Brain pericyte (primary cell): ENCODE measurements around the gene EIF4G3.
"Not testable (repeated sequence)": the region's sequence is repeated elsewhere in the genome, so short reads cannot be mapped to it uniquely, and the experiment has no call there.

Experiments
- DNase-seq: peaks from one replicate; pipeline ENCODE4 v3.0.0-alpha.2; 2012; ENCODE audit warnings: low read depth, low spot score

Gene EIF4G3, protein sequence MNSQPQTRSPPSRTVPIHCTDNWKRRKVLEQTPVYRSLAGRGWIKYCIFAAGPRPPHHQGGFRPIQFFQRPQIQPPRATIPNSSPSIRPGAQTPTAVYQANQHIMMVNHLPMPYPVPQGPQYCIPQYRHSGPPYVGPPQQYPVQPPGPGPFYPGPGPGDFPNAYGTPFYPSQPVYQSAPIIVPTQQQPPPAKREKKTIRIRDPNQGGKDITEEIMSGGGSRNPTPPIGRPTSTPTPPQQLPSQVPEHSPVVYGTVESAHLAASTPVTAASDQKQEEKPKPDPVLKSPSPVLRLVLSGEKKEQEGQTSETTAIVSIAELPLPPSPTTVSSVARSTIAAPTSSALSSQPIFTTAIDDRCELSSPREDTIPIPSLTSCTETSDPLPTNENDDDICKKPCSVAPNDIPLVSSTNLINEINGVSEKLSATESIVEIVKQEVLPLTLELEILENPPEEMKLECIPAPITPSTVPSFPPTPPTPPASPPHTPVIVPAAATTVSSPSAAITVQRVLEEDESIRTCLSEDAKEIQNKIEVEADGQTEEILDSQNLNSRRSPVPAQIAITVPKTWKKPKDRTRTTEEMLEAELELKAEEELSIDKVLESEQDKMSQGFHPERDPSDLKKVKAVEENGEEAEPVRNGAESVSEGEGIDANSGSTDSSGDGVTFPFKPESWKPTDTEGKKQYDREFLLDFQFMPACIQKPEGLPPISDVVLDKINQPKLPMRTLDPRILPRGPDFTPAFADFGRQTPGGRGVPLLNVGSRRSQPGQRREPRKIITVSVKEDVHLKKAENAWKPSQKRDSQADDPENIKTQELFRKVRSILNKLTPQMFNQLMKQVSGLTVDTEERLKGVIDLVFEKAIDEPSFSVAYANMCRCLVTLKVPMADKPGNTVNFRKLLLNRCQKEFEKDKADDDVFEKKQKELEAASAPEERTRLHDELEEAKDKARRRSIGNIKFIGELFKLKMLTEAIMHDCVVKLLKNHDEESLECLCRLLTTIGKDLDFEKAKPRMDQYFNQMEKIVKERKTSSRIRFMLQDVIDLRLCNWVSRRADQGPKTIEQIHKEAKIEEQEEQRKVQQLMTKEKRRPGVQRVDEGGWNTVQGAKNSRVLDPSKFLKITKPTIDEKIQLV (N-terminal part only)

DNA sequence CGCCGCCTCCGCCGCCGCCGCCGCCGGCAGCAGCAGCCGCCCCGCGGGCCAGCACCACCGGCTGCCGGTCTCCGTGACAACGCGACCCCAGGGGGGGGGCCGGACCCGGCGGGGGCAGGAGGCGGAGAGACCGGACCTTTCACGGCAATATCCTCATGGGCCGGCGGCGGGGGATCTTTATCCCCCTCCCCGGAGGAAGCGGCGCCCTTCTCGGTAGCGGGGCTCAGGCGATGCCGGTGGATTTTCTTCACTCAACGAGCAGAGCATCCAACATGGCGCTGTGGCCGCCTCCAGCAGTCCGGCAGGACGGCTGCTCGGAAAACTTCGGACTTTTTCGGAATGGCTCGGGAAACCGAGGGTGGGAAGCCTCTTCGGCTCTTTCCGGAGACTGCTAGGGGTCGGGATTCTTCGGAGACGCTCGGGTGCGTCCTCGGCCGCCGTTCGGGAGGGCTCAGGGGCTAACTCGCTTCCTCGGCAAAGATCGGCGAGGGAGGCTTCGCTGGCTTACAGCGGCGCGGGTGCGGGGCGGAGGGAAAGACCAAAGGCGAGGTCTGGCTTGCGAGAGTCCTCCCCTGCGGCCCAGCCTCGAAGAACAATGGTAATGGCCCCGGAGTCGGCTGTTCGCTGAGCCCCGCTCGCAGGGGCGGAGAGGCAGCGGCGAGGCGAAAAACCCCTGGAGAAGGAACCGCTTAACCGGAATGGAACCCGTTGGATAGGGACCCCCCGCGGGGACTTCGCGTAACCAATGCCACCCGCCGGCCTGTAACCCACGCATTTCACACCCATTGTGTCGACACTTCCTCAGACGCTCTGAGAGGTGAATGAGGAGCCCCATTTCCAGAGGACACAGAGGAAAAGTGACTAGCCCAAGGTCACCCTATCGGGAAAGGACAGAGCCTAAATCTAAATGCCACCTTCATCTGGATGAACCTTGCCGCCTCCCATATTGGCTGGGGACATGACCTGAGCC is at the start of gene EIF4G3:
Gene EIF4G3, minus strand, starts transcription at position 312 of the 970 bp plus-strand sequence. CDS start 174,155 bp downstream, outside the sequence.
- peak; percentile 92 for DNase-seq

DNA sequence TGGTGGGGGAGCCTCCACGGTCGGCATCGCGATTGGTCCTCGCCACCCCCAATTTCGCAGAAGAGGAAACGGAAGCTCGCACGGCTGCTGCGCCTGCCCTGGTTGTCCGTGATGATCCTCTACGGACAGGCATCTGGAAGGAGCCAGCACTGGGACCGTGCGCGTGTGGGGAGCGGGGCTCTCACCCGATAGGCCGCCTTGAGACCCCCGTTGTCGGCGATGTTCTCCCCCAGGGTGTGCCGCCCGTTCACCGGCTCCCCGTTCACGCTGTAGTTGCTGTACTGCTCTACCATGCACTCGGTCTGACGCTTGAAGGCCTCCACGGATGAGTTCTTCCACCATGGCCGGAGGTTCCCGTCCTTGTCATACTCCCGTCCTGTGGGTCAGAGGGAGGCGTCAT is 48.4 kb upstream of the EIF4G3 start:
- DNase-seq, result no peak

DNA sequence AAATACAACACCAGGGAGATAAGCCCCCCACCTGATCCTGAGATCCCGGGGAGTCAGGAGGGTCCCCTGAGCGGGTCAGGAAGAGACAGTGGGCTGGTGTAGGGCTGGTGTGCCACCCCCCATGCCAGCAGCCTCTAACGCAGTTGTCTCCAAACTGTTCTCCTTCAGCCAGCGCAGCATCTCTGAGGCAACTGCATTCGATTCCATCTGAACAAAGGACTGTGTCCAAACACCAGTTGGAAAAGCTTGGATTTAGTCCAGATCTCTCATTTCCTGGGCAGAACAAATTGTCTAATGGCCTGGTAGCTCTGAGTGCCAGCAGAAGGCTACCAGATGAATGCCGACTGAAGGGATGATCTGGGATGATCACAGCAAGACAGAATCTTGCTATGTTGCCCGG is 44.1 kb upstream of the EIF4G3 start:
- DNase-seq, result no peak

DNA sequence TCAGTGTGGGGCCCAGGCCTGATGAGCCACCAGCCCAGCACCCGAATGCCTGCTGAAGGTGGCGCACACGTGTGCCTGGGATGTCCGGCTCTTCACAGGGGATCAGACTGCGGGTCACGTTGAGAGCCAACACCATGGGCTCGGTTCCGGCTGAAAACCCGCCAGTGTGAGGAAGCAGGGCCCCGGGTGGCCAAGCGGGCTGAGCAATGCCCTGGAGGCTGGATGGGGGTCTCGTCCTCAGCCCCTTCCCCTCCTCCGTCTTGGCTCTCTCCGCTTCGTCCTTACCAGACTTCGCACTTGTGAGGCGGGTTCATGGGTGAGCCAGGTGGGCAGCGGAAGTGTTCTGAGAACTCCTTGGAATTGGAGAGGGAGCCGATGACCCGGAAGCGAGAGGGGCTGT is 43.0 kb upstream of the EIF4G3 start:
- DNase-seq, result no peak

DNA sequence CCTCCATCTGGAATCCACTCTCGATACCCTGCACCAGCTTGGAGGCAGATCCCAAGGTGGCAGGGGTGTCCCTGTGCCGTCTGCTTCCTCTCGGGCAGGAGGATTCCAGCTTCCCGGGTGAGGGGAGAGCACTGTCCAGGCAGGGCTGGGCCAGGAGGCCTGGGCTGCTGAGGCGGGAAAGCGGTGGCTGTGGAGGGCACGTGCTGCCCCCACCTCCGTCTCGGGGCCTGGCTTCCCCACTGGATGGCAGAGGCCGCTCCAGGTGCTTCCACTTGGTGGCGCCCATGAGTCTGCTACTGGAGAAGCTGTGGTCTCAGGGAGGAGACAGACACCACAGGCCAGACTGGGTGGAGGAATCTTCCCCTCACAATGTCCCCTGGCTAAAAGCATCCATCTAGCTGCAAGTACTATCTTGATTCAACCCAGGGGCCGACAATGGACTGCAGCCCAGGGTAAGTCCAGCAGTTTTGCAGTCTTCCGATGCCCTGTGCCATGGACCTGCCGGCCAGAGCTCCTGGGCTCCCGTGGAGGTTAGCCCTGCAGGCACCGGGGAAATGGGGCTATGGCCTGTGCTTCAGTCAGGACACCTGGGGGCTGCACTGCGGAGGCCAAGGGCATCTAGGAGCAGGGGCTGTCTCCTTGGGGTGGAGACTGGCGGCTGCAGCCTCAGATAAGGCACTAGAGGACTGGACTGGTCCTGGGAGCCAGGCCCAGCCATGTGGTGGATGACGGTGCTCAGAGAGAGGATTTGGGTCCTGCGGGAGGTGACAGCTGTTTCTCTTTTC is 41.3 kb upstream of the EIF4G3 start:
- no peak for DNase-seq

DNA sequence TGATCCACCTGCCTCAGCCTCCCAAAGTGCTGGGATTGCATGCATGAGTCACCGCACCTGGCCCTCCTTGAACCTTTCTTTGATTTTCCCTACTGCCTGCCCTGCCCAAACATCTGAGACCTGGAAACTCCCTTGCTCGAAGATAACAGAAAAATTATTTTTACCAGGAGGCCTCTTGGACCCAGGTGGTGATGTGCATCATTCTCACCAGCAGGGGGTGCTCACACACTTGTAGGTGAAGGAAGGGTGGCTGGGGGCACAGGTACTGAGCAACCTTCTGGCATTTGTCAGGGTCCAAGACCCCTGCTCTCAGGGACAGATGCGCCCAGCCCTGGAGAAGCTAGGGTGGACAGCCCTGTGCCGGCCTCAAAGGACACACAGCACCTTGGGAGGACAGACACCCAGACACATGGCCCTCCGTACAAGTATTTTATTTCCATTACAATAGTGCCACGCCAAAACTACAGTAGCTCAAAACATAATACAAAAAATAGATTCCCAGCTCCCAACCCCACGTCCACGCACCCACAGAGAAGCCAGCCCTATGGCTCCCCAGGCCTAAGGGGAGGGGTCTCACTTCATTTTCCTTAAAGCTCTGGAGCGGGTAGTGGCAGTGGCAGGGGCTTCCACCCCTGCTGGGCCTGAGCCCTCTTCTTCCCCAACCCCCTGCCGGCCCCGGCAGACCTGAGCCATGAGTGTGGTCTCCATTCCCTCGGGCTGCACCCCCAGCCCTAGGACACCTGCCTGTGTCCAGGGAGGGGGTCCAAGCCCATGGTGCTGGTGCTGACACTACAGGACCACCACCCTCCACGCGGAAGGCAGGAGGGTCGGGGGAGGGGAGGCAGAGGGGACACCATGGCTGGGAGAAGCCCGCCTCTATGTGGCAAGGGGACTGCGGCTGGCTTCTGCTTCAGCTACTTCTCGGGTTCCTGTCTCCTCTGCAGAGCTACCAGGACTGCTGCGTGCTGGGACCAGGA is 40.4 kb upstream of the EIF4G3 start:
- no peak for DNase-seq

DNA sequence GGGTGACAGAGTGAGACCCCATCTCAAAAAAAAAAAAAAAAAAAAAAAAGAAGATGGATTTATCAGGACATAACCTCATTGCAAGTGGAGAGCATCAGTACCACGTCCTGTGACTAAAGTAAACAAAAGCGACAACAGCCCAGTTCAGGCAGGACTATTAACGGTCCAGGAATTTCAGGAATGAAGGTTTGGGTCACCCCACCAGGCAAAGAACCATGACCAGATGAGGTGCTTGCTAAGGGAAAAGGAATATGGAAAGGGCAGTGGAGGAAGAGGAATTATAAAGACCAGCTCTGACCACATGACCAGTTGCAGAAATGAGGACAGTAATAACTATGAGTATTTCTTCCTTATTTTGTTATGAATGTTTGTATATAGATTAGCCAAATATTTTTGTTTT is 35.4 kb upstream of the EIF4G3 start:
- no peak for DNase-seq

DNA sequence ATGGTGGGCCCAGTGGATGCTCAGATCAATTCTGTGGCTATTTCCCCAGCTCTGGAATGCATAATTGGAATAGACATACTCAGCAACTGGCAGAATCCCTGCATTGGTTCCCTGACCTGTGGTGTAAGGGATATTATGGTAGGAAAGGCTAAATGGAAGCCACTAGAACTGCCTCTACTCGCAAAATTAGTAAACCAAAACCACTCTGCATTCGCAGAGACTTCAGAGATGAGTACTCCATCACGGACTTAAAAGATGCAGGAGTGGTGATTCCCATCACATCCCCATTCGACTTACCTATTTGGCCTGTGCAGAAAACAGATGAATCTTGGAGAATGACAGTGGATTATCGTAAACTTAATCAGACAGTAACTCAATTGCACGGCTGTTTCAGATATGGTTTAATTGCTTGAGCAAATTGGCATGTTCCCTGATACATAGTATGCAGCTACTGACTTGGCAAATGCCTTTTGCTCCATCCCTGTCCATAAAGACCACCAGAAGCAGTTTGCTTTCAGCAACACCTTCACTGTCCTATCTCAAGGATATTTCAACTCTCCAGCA is 31.5 kb upstream of the EIF4G3 start:
- not testable (repeated sequence) for DNase-seq

DNA sequence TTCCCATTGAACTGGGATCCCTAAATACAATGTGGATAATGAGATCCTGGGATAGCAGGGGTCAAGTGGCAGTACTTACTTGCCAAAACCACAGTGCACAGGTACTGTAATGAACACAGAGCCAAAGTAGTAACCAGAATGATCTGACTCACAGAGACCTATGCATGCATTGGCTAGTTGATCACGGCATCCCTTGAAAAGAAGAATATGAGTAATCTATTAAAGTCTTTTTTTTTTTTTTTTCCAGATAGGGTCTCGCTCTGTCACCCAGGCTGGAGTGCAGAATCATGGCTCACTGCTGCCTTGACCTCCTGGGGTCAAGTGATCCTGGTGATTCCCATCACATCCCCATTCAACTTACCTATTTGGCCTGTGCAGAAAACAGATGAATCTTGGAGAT is 29.4 kb upstream of the EIF4G3 start:
- DNase-seq, result no peak

DNA sequence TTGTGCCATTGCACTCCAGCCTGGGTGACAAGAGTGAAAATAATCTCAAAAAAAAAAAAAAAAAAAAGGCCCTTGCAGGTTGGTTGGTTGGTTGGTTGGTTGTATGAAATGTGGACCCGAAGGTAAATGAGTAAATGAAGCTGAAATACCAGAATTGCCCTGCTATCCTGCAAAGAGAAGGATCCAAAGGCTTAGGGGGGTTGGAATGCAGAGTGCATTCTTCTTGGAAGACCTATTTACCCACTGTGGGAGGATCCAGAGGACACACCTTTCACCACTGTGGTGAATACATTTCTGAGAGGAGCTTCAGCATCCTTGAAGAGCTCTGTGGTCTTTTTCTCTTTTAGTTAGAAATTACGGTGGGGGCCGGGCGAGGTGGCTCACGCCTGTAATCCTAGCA is 28.7 kb upstream of the EIF4G3 start:
- no peak for DNase-seq

DNA sequence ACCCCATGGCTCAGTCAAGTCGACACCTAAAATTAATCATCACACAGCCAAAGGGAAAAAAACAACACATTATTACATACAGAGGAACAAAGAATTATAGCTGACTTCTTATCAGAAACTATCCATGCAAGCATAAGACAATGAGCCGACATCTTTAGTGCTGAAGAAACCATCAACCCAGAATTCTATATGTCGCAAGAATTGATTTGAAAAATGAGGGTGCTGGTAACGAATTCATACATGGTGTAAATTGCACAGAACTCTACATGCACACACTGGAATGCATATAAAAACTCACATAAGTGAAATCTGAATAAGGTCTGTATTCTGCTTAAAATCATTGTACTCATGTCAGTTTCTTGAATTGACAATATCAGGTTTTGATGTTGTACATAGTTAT is 25.0 kb upstream of the EIF4G3 start:
- DNase-seq, result no peak

DNA sequence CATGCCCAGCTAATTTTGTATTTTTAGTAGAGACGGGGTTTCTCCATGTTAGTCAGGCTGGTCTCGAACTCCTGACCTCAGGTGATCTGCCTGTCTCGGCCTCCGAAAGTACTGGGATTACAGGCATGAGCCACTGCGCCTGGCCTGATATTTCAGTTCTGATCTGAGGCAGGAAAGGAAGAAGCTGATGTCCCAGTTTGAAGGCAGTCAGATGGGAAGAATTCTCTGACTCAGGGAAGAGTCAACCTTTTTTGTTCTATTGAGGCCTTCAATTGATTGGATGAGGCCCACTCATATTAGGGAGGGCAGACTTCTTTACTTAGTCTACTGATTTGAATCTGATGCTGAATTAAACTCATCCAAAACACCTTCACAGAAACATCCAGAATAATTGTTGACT is 24.5 kb upstream of the EIF4G3 start:
- DNase-seq, result not testable (repeated sequence)

DNA sequence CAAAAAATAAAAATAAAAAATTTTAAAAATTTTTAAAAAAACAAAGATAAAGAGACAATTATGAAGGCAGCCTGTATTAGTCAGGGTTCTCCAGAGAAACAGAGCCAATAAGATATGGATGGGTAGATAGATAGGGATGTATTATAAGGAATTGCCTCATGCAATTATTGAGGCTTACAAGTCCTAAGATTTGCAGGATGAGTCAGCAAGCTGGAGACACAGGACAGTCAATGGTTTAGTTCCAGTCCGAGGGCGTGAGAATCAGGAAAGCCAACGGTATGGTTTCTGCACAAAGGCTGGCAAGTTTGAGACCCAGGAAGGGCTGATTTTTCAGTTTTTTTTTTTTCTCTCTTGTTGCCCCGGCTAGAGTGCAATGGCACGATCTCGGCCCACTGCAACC is 24.1 kb upstream of the EIF4G3 start:
- DNase-seq, result no peak

DNA sequence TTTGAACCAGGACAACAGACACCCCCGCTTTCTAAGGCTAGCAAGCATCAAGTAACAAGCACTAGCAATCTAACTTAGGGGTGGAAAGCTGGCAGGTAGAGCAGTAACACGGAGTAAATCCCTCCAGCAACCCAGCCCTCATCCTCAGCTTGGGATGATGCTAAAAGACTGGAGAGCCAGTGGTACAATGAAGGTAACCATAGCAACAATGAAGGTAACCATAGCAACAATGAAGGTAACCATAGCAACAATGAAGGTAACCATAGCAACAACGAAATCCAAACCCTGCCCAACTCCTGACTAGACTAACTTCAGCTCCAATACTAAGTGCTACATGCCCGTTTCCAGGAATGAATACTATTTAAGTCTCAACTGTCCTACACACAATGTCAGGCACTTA is 22.2 kb upstream of the EIF4G3 start:
- no peak for DNase-seq

DNA sequence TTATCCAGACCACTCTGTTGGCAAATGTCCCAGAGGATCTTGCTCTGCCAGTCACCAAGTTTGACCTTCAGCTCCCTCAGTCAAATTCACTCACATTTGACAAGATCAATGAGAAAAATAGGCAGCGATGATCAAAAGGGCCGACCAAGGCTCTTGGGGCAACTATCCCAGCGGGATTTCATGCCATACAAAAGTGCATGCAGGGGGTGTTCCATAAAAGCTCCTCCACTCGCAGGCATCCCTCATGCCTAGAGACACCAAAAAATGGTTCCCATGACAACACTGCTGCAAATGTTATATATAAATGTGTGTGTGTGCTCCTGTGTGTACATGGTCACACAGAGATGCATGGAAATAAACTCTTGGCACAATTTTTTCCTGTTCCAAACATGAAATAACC is 16.2 kb upstream of the EIF4G3 start:
- no peak for DNase-seq

DNA sequence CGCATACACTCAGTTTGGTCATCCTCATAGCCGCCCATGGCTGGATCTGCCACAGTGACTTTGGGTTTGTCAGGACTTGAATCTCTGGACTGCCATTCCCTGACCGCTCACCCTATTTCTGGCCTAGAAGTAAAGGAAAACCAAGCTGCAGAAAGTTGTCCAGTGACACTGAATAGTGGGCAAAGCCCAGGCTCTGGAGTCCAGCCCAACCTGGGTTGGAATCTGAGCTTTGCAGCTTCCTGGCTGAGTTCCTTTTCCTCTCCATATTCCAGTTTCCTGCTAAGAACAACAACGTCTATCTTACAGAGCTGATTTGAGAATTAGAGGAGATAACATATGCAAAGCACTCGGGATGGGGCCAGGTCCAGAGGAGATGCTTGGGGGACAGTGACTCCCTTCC is 15.6 kb upstream of the EIF4G3 start:
- no peak for DNase-seq

DNA sequence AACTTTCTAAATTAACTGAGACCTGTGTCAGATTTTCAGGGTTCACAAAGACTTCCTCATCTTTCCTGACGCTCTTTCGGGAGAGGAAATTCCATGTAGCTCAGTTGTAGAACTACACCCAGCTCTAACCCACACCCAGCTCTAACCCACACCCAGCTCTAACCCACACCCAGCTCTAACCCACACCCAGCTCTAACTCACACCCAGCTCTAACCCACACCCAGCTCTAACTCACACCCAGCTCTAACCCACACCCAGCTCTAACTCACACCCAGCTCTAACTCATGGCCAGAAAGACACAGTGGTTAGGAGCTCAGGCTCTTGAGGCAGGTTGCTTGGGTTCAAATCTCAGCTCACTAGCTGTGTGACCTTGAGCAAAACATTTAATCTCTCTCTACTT is 14.1 kb upstream of the EIF4G3 start:
- not testable (repeated sequence) for DNase-seq

DNA sequence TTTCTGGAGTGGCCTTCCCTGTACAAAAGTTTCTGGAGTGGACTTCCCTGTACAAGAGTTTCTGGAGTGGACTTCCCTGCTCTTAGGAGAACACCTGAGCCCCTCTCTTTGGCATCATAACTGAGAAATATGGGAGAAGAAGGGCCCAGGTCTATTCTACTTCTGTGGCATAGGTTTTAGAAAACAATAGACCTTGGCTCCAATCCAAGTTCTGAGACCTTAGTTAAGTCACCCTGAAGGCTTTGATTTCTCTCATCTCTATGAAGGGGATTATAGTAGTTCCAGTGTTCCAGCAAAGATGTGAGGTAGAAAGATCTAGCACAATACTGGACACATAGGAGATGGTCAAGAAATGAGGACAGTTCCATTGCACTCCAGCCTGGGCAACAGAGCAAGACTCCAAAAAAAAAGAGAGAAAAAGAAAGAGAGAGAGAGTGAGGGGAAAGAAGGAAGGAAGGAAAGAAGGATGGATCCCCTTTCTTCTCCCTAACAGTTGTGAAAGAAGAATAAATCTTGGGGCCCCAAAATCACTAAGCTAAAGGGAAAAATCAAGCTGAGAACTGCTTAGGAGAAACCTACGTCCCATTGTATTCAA is 13.3 kb upstream of the EIF4G3 start:
- DNase-seq, result no peak
